ENCODE results near the gene NATD1.

NATD1 gene

DNA sequence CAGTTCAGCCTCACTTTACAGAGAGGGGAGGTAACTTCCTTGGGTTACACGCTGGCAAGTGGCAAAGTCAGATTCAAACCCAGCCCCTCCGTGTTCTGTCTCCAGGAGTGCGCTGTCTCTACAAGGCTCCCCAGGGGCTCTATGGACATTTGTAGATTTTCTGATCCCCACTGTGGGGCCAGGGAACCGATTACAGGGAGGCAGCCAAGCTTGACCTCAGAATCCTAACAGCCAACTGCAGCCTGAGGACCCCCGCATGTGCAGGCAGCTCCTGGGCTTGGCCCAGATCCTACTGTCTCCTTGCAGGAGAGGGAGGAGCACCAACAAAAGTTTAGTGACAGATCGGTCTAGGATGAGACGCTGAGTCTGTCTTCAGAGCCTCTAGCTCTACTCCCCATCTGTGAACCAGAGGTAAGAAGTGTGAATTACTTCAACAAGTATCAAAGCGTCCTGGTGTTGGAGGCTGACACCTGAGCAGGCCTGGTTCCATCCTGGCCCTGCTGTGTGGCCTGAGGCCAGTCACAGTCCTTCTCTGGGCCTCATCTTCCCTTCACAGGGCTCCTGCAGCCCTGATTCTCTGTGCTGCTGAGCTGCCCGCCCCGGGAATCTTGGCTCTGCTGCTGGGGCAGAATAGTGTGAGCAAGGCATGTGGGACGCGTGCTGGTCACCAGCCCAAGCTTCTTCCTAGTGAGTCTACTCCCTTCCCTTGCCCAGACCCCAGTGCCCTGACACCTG lies 9.2 kb upstream of the NATD1 start:
- Histone ChIP-seq H3K9me3 (ENCODE audit: control insufficient read depth, insufficient read depth, low read length) (no peaks in the 10 kb centered on the region), H3K4me1 (ENCODE audit: control insufficient read depth, insufficient read depth, low read length) (no peaks in the 10 kb centered on the region), H3K4me3 (ENCODE audit: low read depth, low read length) (no peak overlapping the region), H3K36me3 (ENCODE audit: control insufficient read depth, insufficient read depth, low read length) (no peaks in the 10 kb centered on the region), H3K9ac (ENCODE audit: low read depth, low read length) (no peak overlapping the region), H3K27me3 (ENCODE audit: control insufficient read depth, insufficient read depth, low read length) (no peaks in the 10 kb centered on the region)

DNA sequence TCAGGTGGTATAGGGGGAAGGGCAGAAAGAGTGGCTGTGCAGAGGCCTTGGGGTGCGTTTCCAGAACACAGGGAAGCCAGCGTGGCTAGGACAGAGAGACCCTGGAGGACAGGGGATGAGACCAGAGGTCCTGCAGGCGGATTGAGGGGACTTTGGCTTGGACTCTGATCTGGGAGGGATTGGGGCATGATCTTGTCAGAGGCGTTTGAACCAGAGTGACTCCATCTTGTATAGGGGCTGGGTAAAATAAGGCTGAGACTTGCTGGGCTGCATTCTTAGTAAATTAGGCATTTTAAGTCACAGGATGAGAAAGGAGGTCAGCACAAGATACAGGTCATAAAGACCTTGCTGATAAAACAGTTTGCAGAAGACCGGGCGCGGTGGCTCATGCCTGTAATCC lies 5.4 kb upstream of the NATD1 start:
- no peaks in the 10 kb centered on the region for H3K9me3 ChIP-seq (ENCODE audit: control insufficient read depth, insufficient read depth, low read length)
- no peak overlapping the region for H3K9ac ChIP-seq (ENCODE audit: low read depth, low read length)
- H3K27me3 ChIP-seq (ENCODE audit: control insufficient read depth, insufficient read depth, low read length), result no peaks in the 10 kb centered on the region
- no peaks in the 10 kb centered on the region for H3K36me3 ChIP-seq (ENCODE audit: control insufficient read depth, insufficient read depth, low read length)
- H3K4me3 ChIP-seq (ENCODE audit: low read depth, low read length), result no peak overlapping the region
- H3K4me1 ChIP-seq (ENCODE audit: control insufficient read depth, insufficient read depth, low read length), result peaks cover 12% of the 10 kb centered on the region

DNA sequence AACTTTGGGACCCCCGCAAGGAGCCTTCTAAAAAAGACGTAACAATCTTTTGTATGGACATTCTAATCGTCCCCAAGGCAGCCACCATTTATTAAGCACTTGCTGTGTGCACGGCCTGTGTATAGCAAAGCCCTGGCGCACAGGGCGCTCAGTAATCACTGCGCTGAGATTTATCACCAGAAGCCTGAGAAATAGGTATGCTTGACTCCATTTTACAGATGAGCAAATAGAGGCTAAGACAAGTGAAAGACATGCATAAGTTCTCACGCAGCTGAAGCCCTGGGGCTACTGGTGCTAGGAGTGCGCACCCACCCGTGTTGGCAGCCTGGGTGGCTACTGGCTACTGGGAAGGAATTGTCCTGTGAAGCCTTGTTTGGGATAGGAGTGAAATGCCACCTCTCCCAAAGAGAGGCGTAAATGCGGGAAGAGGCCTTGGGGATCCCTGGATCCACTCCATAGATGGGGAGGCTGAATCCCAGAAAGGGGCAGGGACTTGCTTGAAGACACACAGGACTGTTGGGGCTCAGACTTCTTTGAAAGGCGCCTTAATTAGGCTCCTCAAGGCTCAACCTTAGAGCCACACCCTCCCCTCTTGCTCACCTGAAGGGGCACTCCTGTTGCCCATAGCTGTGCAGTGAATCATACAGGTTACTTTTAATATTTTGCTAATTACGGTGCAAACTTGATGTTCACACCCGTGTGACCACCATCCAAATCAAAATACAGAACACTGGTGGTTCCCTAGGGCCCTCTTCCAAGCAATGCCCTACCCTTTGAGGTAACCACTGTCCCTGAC lies 634 bp upstream of the NATD1 start:
- H3K9me3 ChIP-seq (ENCODE audit: control insufficient read depth, insufficient read depth, low read length), result no peaks in the 10 kb centered on the region
- peak overlapping the region; percentile 53 for H3K4me3 ChIP-seq (ENCODE audit: low read depth, low read length)
- no peaks in the 10 kb centered on the region for H3K27me3 ChIP-seq (ENCODE audit: control insufficient read depth, insufficient read depth, low read length)
- no peaks in the 10 kb centered on the region for H3K36me3 ChIP-seq (ENCODE audit: control insufficient read depth, insufficient read depth, low read length)
- H3K9ac ChIP-seq (ENCODE audit: low read depth, low read length), result peak overlapping the region; percentile 9
- peaks cover 12% of the 10 kb centered on the region for H3K4me1 ChIP-seq (ENCODE audit: control insufficient read depth, insufficient read depth, low read length)

DNA sequence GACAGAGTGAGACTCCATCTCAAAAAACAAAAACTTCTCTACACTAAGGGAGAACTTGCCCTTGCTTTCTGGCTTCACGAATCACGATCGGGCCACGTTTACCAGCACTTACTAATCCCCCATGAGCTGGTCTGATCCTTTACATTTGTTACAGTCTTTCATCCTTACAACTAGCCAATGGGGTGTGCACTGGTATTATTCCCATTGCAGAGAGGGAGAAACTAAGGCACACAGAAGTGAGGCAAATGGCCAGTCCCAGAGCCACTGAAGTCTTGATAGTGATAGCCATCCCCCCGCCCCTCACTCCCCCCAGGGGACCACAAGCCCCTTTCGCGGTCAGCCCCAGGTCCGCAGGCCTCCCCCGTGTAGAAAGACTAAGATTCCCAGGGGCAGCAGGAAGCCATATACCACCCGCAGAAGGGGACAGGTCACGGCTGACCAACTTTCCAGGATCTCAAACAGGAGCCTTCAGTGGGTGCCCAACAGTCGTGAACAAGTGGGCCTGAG lies 868 bp downstream of the NATD1 start:
- H3K36me3 ChIP-seq (ENCODE audit: control insufficient read depth, insufficient read depth, low read length), result no peaks in the 10 kb centered on the region
- no peaks in the 10 kb centered on the region for H3K27me3 ChIP-seq (ENCODE audit: control insufficient read depth, insufficient read depth, low read length)
- peaks cover 12% of the 10 kb centered on the region for H3K4me1 ChIP-seq (ENCODE audit: control insufficient read depth, insufficient read depth, low read length)
- H3K4me3 ChIP-seq (ENCODE audit: low read depth, low read length), result peak overlapping the region; percentile 48
- H3K9me3 ChIP-seq (ENCODE audit: control insufficient read depth, insufficient read depth, low read length), result no peaks in the 10 kb centered on the region
- peak overlapping the region; percentile 12 for H3K9ac ChIP-seq (ENCODE audit: low read depth, low read length)

DNA sequence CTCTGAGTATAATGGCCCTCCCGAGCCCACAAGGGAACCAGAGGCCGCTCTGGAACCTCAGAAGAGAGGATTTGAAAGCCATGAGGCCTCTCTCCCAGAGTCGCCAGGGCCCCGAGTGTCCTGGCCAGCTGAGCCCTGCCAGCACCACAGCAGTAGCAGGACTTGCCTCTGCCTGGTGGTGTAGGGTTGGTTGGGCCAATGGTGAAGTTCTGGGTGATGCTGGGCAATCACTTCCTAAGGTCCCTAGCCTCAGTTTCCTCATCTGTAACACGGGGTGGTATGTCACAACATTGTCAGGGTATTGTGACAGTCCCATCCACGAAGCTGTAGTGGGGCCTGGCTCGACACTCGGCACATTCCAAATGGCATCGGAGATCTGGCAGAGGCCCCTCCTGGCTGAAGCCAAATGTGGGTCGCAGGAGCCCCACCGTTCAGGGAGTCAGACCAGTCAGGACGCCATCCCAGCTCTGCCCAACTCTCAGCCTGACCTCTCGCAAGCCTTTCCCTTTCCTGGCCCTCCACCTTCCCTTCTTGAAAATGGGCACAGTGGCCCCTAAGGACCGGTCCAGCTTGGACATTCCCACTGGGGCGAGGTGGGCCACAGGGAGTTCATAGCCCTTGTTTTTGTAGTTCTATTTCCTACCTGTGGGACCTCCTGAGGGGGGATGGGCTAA lies 1.7 kb downstream of the NATD1 start:
- no peak overlapping the region for H3K9ac ChIP-seq (ENCODE audit: low read depth, low read length)
- H3K36me3 ChIP-seq (ENCODE audit: control insufficient read depth, insufficient read depth, low read length), result no peaks in the 10 kb centered on the region
- peaks cover 9% of the 10 kb centered on the region for H3K4me1 ChIP-seq (ENCODE audit: control insufficient read depth, insufficient read depth, low read length)
- no peaks in the 10 kb centered on the region for H3K9me3 ChIP-seq (ENCODE audit: control insufficient read depth, insufficient read depth, low read length)
- H3K27me3 ChIP-seq (ENCODE audit: control insufficient read depth, insufficient read depth, low read length), result no peaks in the 10 kb centered on the region
- H3K4me3 ChIP-seq (ENCODE audit: low read depth, low read length), result no peak overlapping the region

DNA sequence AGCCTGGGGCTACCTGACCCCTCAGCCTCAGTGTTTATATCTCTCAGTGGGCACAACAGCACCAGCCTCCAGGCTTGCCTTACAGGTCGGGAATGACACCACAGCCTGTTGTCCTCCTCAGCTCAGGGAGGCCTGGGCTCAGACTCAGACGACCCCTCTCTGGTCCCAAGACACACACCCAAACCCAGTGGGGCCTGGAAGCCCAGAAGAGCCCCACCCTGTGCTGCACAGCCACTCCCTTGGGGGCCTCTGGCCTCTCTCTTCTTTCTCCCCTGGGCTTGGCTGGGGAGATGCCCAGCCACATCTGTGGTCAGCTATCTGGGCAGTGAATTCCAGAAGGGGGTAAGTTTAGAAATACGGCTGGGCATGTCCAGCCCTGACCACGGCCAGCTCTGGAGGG lies 2.4 kb downstream of the NATD1 start:
- no peak overlapping the region for H3K9ac ChIP-seq (ENCODE audit: low read depth, low read length)
- H3K9me3 ChIP-seq (ENCODE audit: control insufficient read depth, insufficient read depth, low read length), result no peaks in the 10 kb centered on the region
- H3K4me1 ChIP-seq (ENCODE audit: control insufficient read depth, insufficient read depth, low read length), result peaks cover 8% of the 10 kb centered on the region
- H3K36me3 ChIP-seq (ENCODE audit: control insufficient read depth, insufficient read depth, low read length), result no peaks in the 10 kb centered on the region
- no peaks in the 10 kb centered on the region for H3K27me3 ChIP-seq (ENCODE audit: control insufficient read depth, insufficient read depth, low read length)
- no peak overlapping the region for H3K4me3 ChIP-seq (ENCODE audit: low read depth, low read length)

DNA sequence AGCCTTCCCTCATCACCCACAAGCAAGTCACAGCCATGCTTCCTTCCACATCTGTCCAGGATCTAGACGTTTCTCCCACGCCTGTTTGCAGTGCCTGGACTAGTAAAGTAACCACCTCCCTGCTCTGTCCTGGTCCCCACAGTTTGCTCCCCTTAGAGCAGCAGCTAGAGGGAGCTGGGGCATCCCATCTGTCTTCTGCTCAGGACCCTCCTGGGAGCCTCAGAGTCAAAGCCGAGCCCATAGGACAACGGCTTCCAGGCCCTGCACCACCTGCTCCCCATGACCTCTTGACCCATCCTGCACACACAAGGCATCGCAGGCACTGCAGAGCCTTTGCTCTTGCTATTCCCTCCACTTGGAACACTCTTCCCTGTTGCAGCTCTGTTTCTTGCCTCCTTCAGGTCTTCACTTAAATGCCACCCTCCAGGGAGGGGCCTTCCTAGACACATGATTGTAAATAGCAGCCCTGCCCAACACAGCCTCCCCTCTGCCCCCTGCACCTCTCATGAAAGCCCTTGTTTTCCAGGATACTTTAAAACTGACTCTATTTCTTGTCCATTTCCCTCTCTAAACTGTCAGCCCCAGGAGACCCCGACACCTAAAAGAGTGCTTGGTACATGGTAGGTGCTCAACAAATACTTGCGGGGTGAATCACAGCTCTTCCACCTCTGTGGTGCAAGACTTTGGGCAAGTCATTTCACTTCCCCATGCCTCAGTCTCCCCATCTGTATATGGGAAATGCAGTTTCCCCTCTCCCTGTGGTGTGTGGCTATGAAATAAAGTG lies 3.1 kb downstream of the NATD1 start:
- H3K9ac ChIP-seq (ENCODE audit: low read depth, low read length), result no peak overlapping the region
- H3K4me1 ChIP-seq (ENCODE audit: control insufficient read depth, insufficient read depth, low read length), result peaks cover 8% of the 10 kb centered on the region
- no peaks in the 10 kb centered on the region for H3K36me3 ChIP-seq (ENCODE audit: control insufficient read depth, insufficient read depth, low read length)
- no peak overlapping the region for H3K4me3 ChIP-seq (ENCODE audit: low read depth, low read length)
- H3K9me3 ChIP-seq (ENCODE audit: control insufficient read depth, insufficient read depth, low read length), result no peaks in the 10 kb centered on the region
- no peaks in the 10 kb centered on the region for H3K27me3 ChIP-seq (ENCODE audit: control insufficient read depth, insufficient read depth, low read length)

DNA sequence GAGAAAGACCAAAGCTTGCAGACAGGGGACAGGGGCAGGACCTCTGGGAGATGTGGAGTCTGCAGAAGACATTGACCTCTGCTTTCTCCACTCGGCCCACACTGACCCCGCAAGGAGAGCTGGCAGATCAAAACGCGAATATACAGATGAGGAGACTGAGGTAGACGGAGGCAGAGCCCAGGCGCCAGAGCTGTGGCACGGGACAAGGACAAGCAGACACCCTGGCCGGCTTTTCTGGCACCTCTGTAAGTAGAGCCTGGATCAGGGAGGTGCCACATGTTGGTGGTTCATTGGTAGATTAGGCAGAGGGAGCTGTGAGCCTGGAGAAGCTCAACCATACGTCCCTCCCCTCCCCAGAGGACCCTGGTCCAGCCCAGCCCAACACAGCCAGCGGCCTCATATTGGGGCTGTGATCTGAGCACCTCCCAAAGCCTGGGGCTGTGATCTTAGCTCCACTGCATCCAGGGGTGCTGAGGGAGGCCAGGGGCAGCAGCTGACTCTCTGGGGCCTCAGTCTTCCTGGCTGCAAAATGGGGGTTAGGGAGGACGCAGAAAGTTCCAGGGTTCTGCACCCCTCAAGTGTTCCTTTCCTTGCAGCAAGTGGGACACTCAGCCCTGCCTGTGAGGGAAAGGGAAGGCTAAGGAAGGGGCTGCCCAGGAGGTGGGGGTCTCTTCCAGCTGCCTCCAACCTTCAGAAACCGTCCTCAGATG lies 4.0 kb downstream of the NATD1 start:
- H3K36me3 ChIP-seq (ENCODE audit: control insufficient read depth, insufficient read depth, low read length), result no peaks in the 10 kb centered on the region
- H3K4me3 ChIP-seq (ENCODE audit: low read depth, low read length), result no peak overlapping the region
- H3K9me3 ChIP-seq (ENCODE audit: control insufficient read depth, insufficient read depth, low read length), result no peaks in the 10 kb centered on the region
- H3K27me3 ChIP-seq (ENCODE audit: control insufficient read depth, insufficient read depth, low read length), result no peaks in the 10 kb centered on the region
- H3K4me1 ChIP-seq (ENCODE audit: control insufficient read depth, insufficient read depth, low read length), result peaks cover 4% of the 10 kb centered on the region
- H3K9ac ChIP-seq (ENCODE audit: low read depth, low read length), result no peak overlapping the region

DNA sequence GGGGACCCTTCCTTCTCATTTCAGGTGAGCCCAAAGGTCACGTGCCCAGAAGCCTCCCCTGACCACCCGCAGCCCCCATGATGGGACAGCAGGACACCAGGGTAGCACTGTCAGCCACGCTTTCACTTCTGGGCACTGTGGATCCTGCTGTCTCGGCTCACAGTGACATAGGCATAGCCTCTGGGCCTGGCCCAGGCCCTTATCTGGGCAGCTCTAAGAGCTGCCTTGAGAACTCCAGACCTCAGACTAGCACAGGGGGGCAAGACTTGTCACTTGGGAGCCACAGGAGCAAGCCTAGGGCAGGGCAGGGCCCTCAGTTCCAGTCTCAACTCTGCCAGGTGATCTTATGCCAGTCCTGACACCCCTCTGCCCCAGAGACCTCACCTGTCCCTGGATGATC lies 4.7 kb downstream of the NATD1 start:
- no peak overlapping the region for H3K9ac ChIP-seq (ENCODE audit: low read depth, low read length)

DNA sequence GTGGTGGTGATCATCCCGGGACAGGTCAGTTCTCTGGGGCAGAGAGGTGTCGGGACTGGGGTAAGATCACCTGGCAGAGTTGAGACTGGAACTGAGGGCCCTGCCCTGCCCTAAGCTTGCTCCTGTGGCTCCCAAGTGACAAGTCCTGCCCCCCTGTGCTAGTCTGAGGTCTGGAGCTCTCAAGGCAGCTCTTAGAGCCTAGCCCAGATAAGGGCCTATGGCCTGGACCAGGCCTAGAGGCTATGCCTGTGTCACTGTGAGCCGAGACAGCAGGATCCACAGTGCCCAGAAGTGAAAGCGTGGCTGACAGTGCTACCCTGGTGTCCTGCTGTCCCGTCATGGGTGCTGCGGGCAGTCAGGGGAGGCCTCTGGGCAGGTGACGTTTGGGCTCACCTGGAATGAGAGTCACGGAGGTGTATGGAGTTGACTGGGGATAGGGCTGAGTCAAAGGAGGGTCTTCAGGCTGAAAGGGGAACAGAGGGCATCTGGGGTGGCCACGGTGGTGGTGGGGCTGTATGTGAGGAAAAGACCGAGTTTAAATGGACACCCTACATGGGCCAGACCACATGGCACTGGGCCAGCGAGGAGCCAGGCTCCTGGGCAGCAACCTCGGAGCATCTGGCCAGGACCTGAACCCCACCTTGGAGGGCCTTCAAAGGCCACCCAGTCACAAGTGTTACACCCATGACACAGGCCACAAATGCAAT lies 5.5 kb downstream of the NATD1 start:
- no peaks in the 10 kb centered on the region for H3K27me3 ChIP-seq (ENCODE audit: control insufficient read depth, insufficient read depth, low read length)
- H3K36me3 ChIP-seq (ENCODE audit: control insufficient read depth, insufficient read depth, low read length), result peaks cover 5% of the 10 kb centered on the region
- H3K9ac ChIP-seq (ENCODE audit: low read depth, low read length), result no peak overlapping the region
- no peaks in the 10 kb centered on the region for H3K9me3 ChIP-seq (ENCODE audit: control insufficient read depth, insufficient read depth, low read length)
- no peak overlapping the region for H3K4me3 ChIP-seq (ENCODE audit: low read depth, low read length)
- H3K4me1 ChIP-seq (ENCODE audit: control insufficient read depth, insufficient read depth, low read length), result no peaks in the 10 kb centered on the region

More for the DNA sequence above, 4.7 kb downstream of the NATD1 start:
- no peaks in the 10 kb centered on the region for H3K36me3 ChIP-seq (ENCODE audit: control insufficient read depth, insufficient read depth, low read length)
- no peaks in the 10 kb centered on the region for H3K9me3 ChIP-seq (ENCODE audit: control insufficient read depth, insufficient read depth, low read length)
- H3K4me3 ChIP-seq (ENCODE audit: low read depth, low read length), result no peak overlapping the region
- no peaks in the 10 kb centered on the region for H3K4me1 ChIP-seq (ENCODE audit: control insufficient read depth, insufficient read depth, low read length)
- no peaks in the 10 kb centered on the region for H3K27me3 ChIP-seq (ENCODE audit: control insufficient read depth, insufficient read depth, low read length)
